ENCODE results near the gene NOTCH3. TPM values are rescaled to one million over a fixed set of nuclear protein-coding genes. Genes with fewer than 3 reads are reported as not detected.
A peak's percentile ranks its signal among the peaks of the same experiment; 100 is the strongest.

The NOTCH3 gene
- total RNA-seq, 1 experiment from 2014 or later = 153 TPM

GRCh38 chr19:15128162-15128770, 72.5 kb downstream of the NOTCH3 start:
- no peaks in the 10 kb centered on the region for H3K9me3 Mint-ChIP-seq
- TF ChIP-seq PRDM15 (CRISPR knock-in tag; IDR thresholded peaks at IDR 0.05) = no peak
- no peak for TF ChIP-seq ZNF121 (CRISPR knock-in tag; IDR thresholded peaks at IDR 0.05)
- no peak for TF ChIP-seq ZNF232 (CRISPR knock-in tag; IDR thresholded peaks at IDR 0.05)
- no peak for TF ChIP-seq KAT7 (CRISPR knock-in tag; IDR thresholded peaks at IDR 0.05; ENCODE audit: borderline replicate concordance)
- no peak for TF ChIP-seq ZBTB43 (CRISPR knock-in tag; IDR thresholded peaks at IDR 0.05)
- no peak for TF ChIP-seq NFYB (CRISPR knock-in tag; conservative IDR thresholded peaks at IDR 0.05; ENCODE audit: low read depth)
- no peak for TF ChIP-seq CREB1 (CRISPR knock-in tag; IDR thresholded peaks at IDR 0.05)
- ChIA-PET CTCF (interaction anchor here (1.1 to 1.3 kb wide), 2 partner anchors 26 to 27 kb away, joined by 5 to 6 read pairs; no protein-coding TSS in a partner anchor), POLR2A (interaction anchor here (0.7 kb wide), 1 partner anchor 20 kb away, joined by 6 read pairs; no protein-coding TSS in a partner anchor)
- H3K4me3 Mint-ChIP-seq = no peak overlapping the region
- DNase-seq (ENCODE audit: low spot score) (no peak), ATAC-seq (no peak)
- no peak overlapping the region for H3K27ac Mint-ChIP-seq
- H3K27me3 Mint-ChIP-seq (ENCODE audit: low read depth) = peaks cover 3% of the 10 kb centered on the region; the same call in 1 of the 2 replicates
- peaks cover 5% of the 10 kb centered on the region; the same call in 1 of the 2 replicates for H3K4me1 Mint-ChIP-seq
- H3K36me3 Mint-ChIP-seq = no peaks in the 10 kb centered on the region

GRCh38 chr19:15126131-15126910, 74.5 kb downstream of the NOTCH3 start:
- peaks cover 5% of the 10 kb centered on the region; the same call in 1 of the 2 replicates for H3K4me1 Mint-ChIP-seq
- no peak for ATAC-seq
- no peaks in the 10 kb centered on the region for H3K9me3 Mint-ChIP-seq
- 0 out of 2 replicates have a peak overlapping the region, but pooled peaks have one; percentile 6 for H3K4me3 Mint-ChIP-seq
- no peaks in the 10 kb centered on the region; the same call in 1 of the 2 replicates for H3K27me3 Mint-ChIP-seq (ENCODE audit: low read depth)
- ChIA-PET CTCF (interaction anchor here (0.6 to 4.2 kb wide), 14 partner anchors 23 to 429 kb away, joined by 3 to 59 read pairs (median 4); partner anchors contain the start of genes AKAP8L and EPHX3), POLR2A (no interaction called here)
- H3K36me3 Mint-ChIP-seq = peaks cover 6% of the 10 kb centered on the region
- H3K27ac Mint-ChIP-seq = no peak overlapping the region
- no peak for DNase-seq (ENCODE audit: low spot score)
- TF ChIP-seq ZNF532 (CRISPR knock-in tag; IDR thresholded peaks at IDR 0.05; ENCODE audit: borderline replicate concordance) (no peak), ESRRA (CRISPR knock-in tag; IDR thresholded peaks at IDR 0.05; ENCODE audit: borderline replicate concordance) (no peak), E2F1 (CRISPR knock-in tag; IDR thresholded peaks at IDR 0.05) (no peak), ZSCAN18 (CRISPR knock-in tag; IDR thresholded peaks at IDR 0.05) (no peak), PRRX2 (CRISPR knock-in tag; IDR thresholded peaks at IDR 0.05) (no peak), OVOL2 (CRISPR knock-in tag; IDR thresholded peaks at IDR 0.05; ENCODE audit: borderline replicate concordance) (no peak), NR3C1 (CRISPR knock-in tag; conservative IDR thresholded peaks at IDR 0.05; ENCODE audit: low read depth) (no peak)

All from WTC11 (cell line).